Naive thymus-derived CD4-positive, alpha-beta T cell (primary cell): ENCODE measurements around the gene ITPA. TPM values are rescaled to one million over a fixed set of nuclear protein-coding genes. Genes with fewer than 3 reads are reported as not detected.

ENCODE experiments used
- ATAC-seq: fragments of 150-1000 bp; cut with Tn5 transposase; 2 replicates; pipeline ENCODE4 v1.10.0; 2021; ENCODE audit warnings: mild to moderate bottlenecking, moderate library complexity
- CTCF ChIA-PET: fragments of 350-600 bp; sonication (Branson Sonifier 250); formaldehyde crosslinking; loops from one replicate; lab custom pipeline; 2021; ENCODE audit warnings: antibody characterized with exemption; lab: Charles Lee
- POLR2A ChIA-PET: fragments of 350-600 bp; sonication (Branson Sonifier 250); formaldehyde crosslinking; loops from one replicate; lab custom pipeline; 2021; ENCODE audit warnings: antibody characterized with exemption, inconsistent platforms; lab: Charles Lee
- DNase-seq, 9 donors: peaks; one replicate each; pipeline versions ENCODE4 v3.0.0 to v3.0.0-alpha.2; 2020 to 2022; ENCODE audit warnings: mixed read lengths in 1 of 9
- H3K27ac ChIP-seq: one replicate; pipeline ENCODE4 v1.7.0; 2013; ENCODE audit warnings: mild to moderate bottlenecking, low read depth, low read length, moderate library complexity
- H3K27me3 ChIP-seq, 2 donors: one replicate each; pipeline ENCODE4 v1.7.0; 2013; ENCODE audit warnings: low read length in 2 of 2, mild to moderate bottlenecking in 2 of 2, moderate library complexity in 2 of 2; ENCODE audit not compliant: control insufficient read depth in 2 of 2, insufficient read depth in 2 of 2
- H3K36me3 ChIP-seq, 3 experiments: 1 replicate in 2 of 3; 2 replicates in 1 of 3; pipeline ENCODE4 v1.7.0; 2013; ENCODE audit warnings: low read length in 3 of 3, mild to moderate bottlenecking in 3 of 3, moderate library complexity in 1 of 3; ENCODE audit not compliant: insufficient read depth in 3 of 3, control insufficient read depth in 2 of 3
- H3K4me1 ChIP-seq, 2 donors: one replicate each; pipeline ENCODE4 v1.7.0; 2013; ENCODE audit warnings: low read length in 2 of 2, mild to moderate bottlenecking in 2 of 2, moderate library complexity in 1 of 2; ENCODE audit not compliant: control insufficient read depth in 2 of 2, insufficient read depth in 2 of 2
- H3K4me3 ChIP-seq: 2 replicates; pipeline ENCODE4 v1.7.0; 2013; ENCODE audit warnings: mild to moderate bottlenecking, low read length
- H3K9me3 ChIP-seq, 3 experiments: 1 replicate in 2 of 3; 2 replicates in 1 of 3; pipeline ENCODE4 v1.7.0; 2013; ENCODE audit warnings: low read length in 3 of 3; ENCODE audit not compliant: control insufficient read depth in 2 of 3
- H3K27ac Mint-ChIP-seq, 9 donors: one replicate each; pipeline ENCODE4 v1.8.0; 2020 to 2022; ENCODE audit warnings: mixed read lengths in 9 of 9, mild to moderate bottlenecking in 8 of 9, moderate library complexity in 5 of 9, inconsistent platforms in 2 of 9
- H3K27me3 Mint-ChIP-seq, 5 donors: one replicate each; pipeline ENCODE4 v1.8.0; 2021 to 2022; ENCODE audit warnings: mixed read lengths in 5 of 5, mild to moderate bottlenecking in 1 of 5
- H3K36me3 Mint-ChIP-seq, 5 donors: one replicate each; pipeline ENCODE4 v1.8.0; 2020 to 2022; ENCODE audit warnings: mixed read lengths in 5 of 5, mild to moderate bottlenecking in 3 of 5, inconsistent platforms in 1 of 5
- H3K4me1 Mint-ChIP-seq, 7 donors: one replicate each; pipeline ENCODE4 v1.8.0; 2020 to 2022; ENCODE audit warnings: mixed read lengths in 7 of 7, mild to moderate bottlenecking in 3 of 7, inconsistent platforms in 1 of 7
- H3K4me3 Mint-ChIP-seq, 10 donors: one replicate each; pipeline ENCODE4 v1.8.0; 2020 to 2022; ENCODE audit warnings: mild to moderate bottlenecking in 10 of 10, mixed read lengths in 10 of 10, moderate library complexity in 6 of 10, inconsistent platforms in 2 of 10
- H3K9me3 Mint-ChIP-seq, 11 donors: one replicate each; pipeline ENCODE4 v1.8.0; 2020 to 2022; ENCODE audit warnings: mixed read lengths in 11 of 11, mild to moderate bottlenecking in 4 of 11, inconsistent platforms in 1 of 11, moderate library complexity in 1 of 11
- intact Hi-C, 2 donors: fragments of 100-400 bp; cut with micrococcal nuclease; formaldehyde crosslinking; loops; one replicate each; pipeline ENCODE4 v1.15.1; 2023
- polyA plus RNA-seq, 2 donors: library from polyadenylated mRNA; unstranded; fragments of 300-500 nt; fragmentation: Illumina TruSeq; gene quantifications; one replicate each; pipeline ENCODE4 v1.2.3, GENCODE V29; 2021
- total RNA-seq, 6 experiments: library from RNA in 5 of 6; stranded (reverse) in 5 of 6; gene quantifications; 1 replicate in 5 of 6; 2 replicates in 1 of 6; pipeline ENCODE4 v1.2.3 and lab custom pipeline; 2021 to 2026

The ITPA gene
- total and polyA plus RNA-seq, 7 experiments from 2014 or later, result 37.7 to 71.2 (median 44.4) TPM

- H3K27ac Mint-ChIP-seq, result no peak overlapping the region
- no peaks in the 10 kb centered on the region for H3K9me3 Mint-ChIP-seq
- peaks cover 0 to 4% (median 0%) of the 10 kb centered on the region in 5 donors for H3K36me3 Mint-ChIP-seq
- Histone ChIP-seq H3K27ac (no peak overlapping the region), H3K4me1 (peaks cover 4 to 8% of the 10 kb centered on the region in 2 donors), H3K9me3 (no peaks in the 10 kb centered on the region), H3K27me3 (no peaks in the 10 kb centered on the region), H3K36me3 (no peaks in the 10 kb centered on the region), H3K4me3 (no peak overlapping the region)
- ATAC-seq (no peak), DNase-seq (peak in 1 of 9 donors; percentile 19)
- peaks cover 7 to 26% (median 18%) of the 10 kb centered on the region in 7 donors for H3K4me1 Mint-ChIP-seq
- ChIA-PET POLR2A (interaction anchor here (0.6 to 7.5 kb wide), 5 partner anchors 8 to 439 kb away, joined by 3 to 72 read pairs (median 3); partner anchors contain the start of genes FASTKD5 and UBOX5), CTCF (interaction anchor here (0.9 kb wide), 1 partner anchor 10 kb away, joined by 5 read pairs; no protein-coding TSS in a partner anchor)
- peak overlapping the region in 8 of 10 donors; percentile 21 to 63 (median 38) for H3K4me3 Mint-ChIP-seq
- intact Hi-C loops, result no loop called here
- peaks cover 0 to 55% (median 11%) of the 10 kb centered on the region in 5 donors for H3K27me3 Mint-ChIP-seq
Observed at GRCh38 chr20:3167738-3168078, 41.6 kb upstream of the ITPA start.

GRCh38 chr20:3168079-3168828 lies 41.0 kb upstream of the ITPA start:
- Mint-ChIP-seq H3K4me1 (peaks cover 8 to 26% (median 18%) of the 10 kb centered on the region in 7 donors), H3K27me3 (peaks cover 0 to 56% (median 11%) of the 10 kb centered on the region in 5 donors), H3K4me3 (peak overlapping the region in 9 of 10 donors; percentile 29 to 78 (median 57)), H3K9me3 (no peaks in the 10 kb centered on the region), H3K36me3 (peaks cover 0 to 4% (median 0%) of the 10 kb centered on the region in 5 donors), H3K27ac (peak overlapping the region in 4 of 9 donors; percentile 14 to 48 (median 46))
- POLR2A ChIA-PET, result interaction anchor here (1.0 to 7.5 kb wide), 4 partner anchors 8 to 115 kb away, joined by 3 to 72 read pairs (median 3); partner anchors contain the start of genes FASTKD5 and UBOX5
- intact Hi-C loops, result no loop called here
- DNase-seq, result peak in 2 of 9 donors; percentile 22 to 27
- Histone ChIP-seq H3K27me3 (no peaks in the 10 kb centered on the region), H3K4me1 (peaks cover 4 to 9% of the 10 kb centered on the region in 2 donors), H3K4me3 (no peak overlapping the region), H3K36me3 (no peaks in the 10 kb centered on the region), H3K9me3 (no peaks in the 10 kb centered on the region), H3K27ac (no peak overlapping the region)
- CTCF ChIA-PET, result interaction anchor here (1.0 kb wide), 1 partner anchor 11 kb away, joined by 3 read pairs; no protein-coding TSS in a partner anchor
- ATAC-seq, result no peak

- ChIA-PET CTCF (interaction anchor here (0.7 to 1.0 kb wide), 2 partner anchors 9 to 12 kb away, joined by 3 read pairs; no protein-coding TSS in a partner anchor), POLR2A (interaction anchor here (1.0 to 7.5 kb wide), 2 partner anchors 9 to 16 kb away, joined by 3 to 72 read pairs; partner anchors contain the start of genes FASTKD5 and UBOX5)
- Histone ChIP-seq H3K4me1 (peaks cover 4 to 12% of the 10 kb centered on the region in 2 donors), H3K27me3 (no peaks in the 10 kb centered on the region), H3K36me3 (no peaks in the 10 kb centered on the region), H3K9me3 (no peaks in the 10 kb centered on the region), H3K4me3 (no peak overlapping the region), H3K27ac (no peak overlapping the region)
- peaks cover 8 to 26% (median 18%) of the 10 kb centered on the region in 7 donors for H3K4me1 Mint-ChIP-seq
- ATAC-seq (no peak), DNase-seq (peak in 1 of 9 donors; percentile 16)
- H3K9me3 Mint-ChIP-seq, result no peaks in the 10 kb centered on the region
- intact Hi-C loops, result no loop called here
- peak overlapping the region in 4 of 9 donors; percentile 14 to 80 (median 46) for H3K27ac Mint-ChIP-seq
- H3K27me3 Mint-ChIP-seq, result peaks cover 0 to 57% (median 11%) of the 10 kb centered on the region in 5 donors
- H3K36me3 Mint-ChIP-seq, result peaks cover 0 to 4% (median 0%) of the 10 kb centered on the region in 5 donors
- peak overlapping the region in 8 of 10 donors; percentile 29 to 70 (median 54) for H3K4me3 Mint-ChIP-seq
Observed at GRCh38 chr20:3168829-3169590, 40.3 kb upstream of the ITPA start.

GRCh38 chr20:3171391-3172125 lies 37.7 kb upstream of the ITPA start:
- no peaks in the 10 kb centered on the region for H3K9me3 ChIP-seq
- H3K27ac Mint-ChIP-seq, result peak overlapping the region in 6 of 9 donors; percentile 26 to 85 (median 60)
- DNase-seq (no peak), ATAC-seq (no peak)
- CTCF ChIA-PET, result interaction anchor here (0.5 to 2.1 kb wide), 5 partner anchors 12 to 103 kb away, joined by 3 to 8 read pairs (median 3); partner anchors contain the start of genes FASTKD5 and UBOX5
- POLR2A ChIA-PET, result interaction anchor here (1.0 to 7.5 kb wide), 5 partner anchors 11 to 52 kb away, joined by 3 to 72 read pairs (median 3); partner anchors contain the start of genes DDRGK1, FASTKD5, ITPA and UBOX5
- H3K4me3 Mint-ChIP-seq, result peak overlapping the region in 9 of 10 donors; percentile 7 to 92 (median 80)
- peaks cover 0 to 4% (median 0%) of the 10 kb centered on the region in 5 donors for H3K36me3 Mint-ChIP-seq
- no peak overlapping the region for H3K4me3 ChIP-seq
- intact Hi-C loops, result loop anchor here (5.0 kb wide), 3 partner anchors 99 to 699 kb away; partner anchors contain the start of genes OXT (in 1 of the 2) and SNRPB (in 1 of the 2)
- H3K9me3 Mint-ChIP-seq, result no peaks in the 10 kb centered on the region
- H3K36me3 ChIP-seq, result no peaks in the 10 kb centered on the region
- H3K27me3 Mint-ChIP-seq, result peaks cover 0 to 75% (median 21%) of the 10 kb centered on the region in 5 donors
- H3K27me3 ChIP-seq, result peaks cover 0 to 5% of the 10 kb centered on the region in 2 donors
- no peak overlapping the region for H3K27ac ChIP-seq
- peaks cover 4 to 17% of the 10 kb centered on the region in 2 donors for H3K4me1 ChIP-seq
- H3K4me1 Mint-ChIP-seq, result peaks cover 15 to 42% (median 32%) of the 10 kb centered on the region in 7 donors

- DNase-seq (no peak), ATAC-seq (no peak)
- Histone ChIP-seq H3K36me3 (no peaks in the 10 kb centered on the region), H3K4me1 (peaks cover 4 to 17% of the 10 kb centered on the region in 2 donors), H3K9me3 (no peaks in the 10 kb centered on the region), H3K27ac (peak overlapping the region; percentile 100), H3K27me3 (peaks cover 0 to 5% of the 10 kb centered on the region in 2 donors), H3K4me3 (peak overlapping the region; percentile 87)
- Mint-ChIP-seq H3K27ac (peak overlapping the region; percentile 23 to 97 (median 80)), H3K9me3 (no peaks in the 10 kb centered on the region), H3K36me3 (peaks cover 0 to 4% (median 0%) of the 10 kb centered on the region in 5 donors), H3K27me3 (peaks cover 0 to 73% (median 21%) of the 10 kb centered on the region in 5 donors), H3K4me3 (peak overlapping the region; percentile 76 to 92 (median 84)), H3K4me1 (peaks cover 15 to 41% (median 31%) of the 10 kb centered on the region in 7 donors)
- ChIA-PET POLR2A (interaction anchor here (1.0 to 7.5 kb wide), 5 partner anchors 12 to 51 kb away, joined by 3 to 72 read pairs (median 3); partner anchors contain the start of genes DDRGK1, FASTKD5, ITPA and UBOX5), CTCF (interaction anchor here (0.6 to 2.1 kb wide), 2 partner anchors 13 to 55 kb away, joined by 3 to 8 read pairs; partner anchors contain the start of genes FASTKD5 and UBOX5)
- intact Hi-C loops, result loop anchor here (5.0 kb wide), 3 partner anchors 100 to 700 kb away; partner anchors contain the start of genes OXT (in 1 of the 2) and SNRPB (in 1 of the 2)
Observed at GRCh38 chr20:3172126-3172932, 37.0 kb upstream of the ITPA start.
